Measurements from ENCODE around the gene DHCR24. TPM values are rescaled to one million over a fixed set of nuclear protein-coding genes. Genes with fewer than 3 reads are reported as not detected.

Gene DHCR24
- total and polyA plus RNA-seq, 2 of the 13 experiments (the other 11 are each of a cell fraction or from before 2014, with no cell fraction given), result 374 to 448 TPM

DNA sequence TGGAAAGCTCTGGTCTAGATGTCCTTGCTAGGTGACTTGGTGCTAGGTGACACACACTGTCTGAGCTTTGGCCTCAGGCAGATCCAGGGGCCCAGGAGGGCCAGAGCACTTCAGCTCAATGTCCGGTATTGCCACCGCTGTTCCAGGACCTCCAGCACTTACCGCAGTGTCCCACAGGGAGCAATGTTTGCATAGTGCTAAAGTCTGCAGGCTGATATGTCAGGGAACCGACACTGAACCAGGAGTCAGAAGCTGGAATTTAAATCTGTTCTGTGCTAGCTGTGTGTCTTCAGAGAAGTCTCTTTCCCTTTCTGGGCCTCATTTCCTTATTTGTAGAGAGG, 19.3 kb downstream of the DHCR24 start (continued):
- TF ChIP-seq ZNF232 (CRISPR knock-in tag; IDR thresholded peaks at IDR 0.05; ENCODE audit: borderline replicate concordance), result peak; percentile 70; the same call in 1 of the 2 replicates
- TF ChIP-seq, protein P1, sequence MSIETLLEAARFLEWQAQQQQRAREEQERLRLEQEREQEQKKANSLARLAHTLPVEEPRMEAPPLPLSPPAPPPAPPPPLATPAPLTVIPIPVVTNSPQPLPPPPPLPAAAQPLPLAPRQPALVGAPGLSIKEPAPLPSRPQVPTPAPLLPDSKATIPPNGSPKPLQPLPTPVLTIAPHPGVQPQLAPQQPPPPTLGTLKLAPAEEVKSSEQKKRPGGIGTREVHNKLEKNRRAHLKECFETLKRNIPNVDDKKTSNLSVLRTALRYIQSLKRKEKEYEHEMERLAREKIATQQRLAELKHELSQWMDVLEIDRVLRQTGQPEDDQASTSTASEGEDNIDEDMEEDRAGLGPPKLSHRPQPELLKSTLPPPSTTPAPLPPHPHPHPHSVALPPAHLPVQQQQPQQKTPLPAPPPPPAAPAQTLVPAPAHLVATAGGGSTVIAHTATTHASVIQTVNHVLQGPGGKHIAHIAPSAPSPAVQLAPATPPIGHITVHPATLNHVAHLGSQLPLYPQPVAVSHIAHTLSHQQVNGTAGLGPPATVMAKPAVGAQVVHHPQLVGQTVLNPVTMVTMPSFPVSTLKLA (IDR thresholded peaks at IDR 0.05), result no peak
- TF ChIP-seq SP5 (CRISPR knock-in tag; IDR thresholded peaks at IDR 0.05; ENCODE audit: borderline replicate concordance, low read depth), result peak; percentile 52
- no peak for TF ChIP-seq WIZ (CRISPR knock-in tag; IDR thresholded peaks at IDR 0.05)
- TF ChIP-seq SATB2 (CRISPR knock-in tag; IDR thresholded peaks at IDR 0.05), result peak; percentile 45; the same call in 1 of the 2 replicates
- TF ChIP-seq, protein P2, sequence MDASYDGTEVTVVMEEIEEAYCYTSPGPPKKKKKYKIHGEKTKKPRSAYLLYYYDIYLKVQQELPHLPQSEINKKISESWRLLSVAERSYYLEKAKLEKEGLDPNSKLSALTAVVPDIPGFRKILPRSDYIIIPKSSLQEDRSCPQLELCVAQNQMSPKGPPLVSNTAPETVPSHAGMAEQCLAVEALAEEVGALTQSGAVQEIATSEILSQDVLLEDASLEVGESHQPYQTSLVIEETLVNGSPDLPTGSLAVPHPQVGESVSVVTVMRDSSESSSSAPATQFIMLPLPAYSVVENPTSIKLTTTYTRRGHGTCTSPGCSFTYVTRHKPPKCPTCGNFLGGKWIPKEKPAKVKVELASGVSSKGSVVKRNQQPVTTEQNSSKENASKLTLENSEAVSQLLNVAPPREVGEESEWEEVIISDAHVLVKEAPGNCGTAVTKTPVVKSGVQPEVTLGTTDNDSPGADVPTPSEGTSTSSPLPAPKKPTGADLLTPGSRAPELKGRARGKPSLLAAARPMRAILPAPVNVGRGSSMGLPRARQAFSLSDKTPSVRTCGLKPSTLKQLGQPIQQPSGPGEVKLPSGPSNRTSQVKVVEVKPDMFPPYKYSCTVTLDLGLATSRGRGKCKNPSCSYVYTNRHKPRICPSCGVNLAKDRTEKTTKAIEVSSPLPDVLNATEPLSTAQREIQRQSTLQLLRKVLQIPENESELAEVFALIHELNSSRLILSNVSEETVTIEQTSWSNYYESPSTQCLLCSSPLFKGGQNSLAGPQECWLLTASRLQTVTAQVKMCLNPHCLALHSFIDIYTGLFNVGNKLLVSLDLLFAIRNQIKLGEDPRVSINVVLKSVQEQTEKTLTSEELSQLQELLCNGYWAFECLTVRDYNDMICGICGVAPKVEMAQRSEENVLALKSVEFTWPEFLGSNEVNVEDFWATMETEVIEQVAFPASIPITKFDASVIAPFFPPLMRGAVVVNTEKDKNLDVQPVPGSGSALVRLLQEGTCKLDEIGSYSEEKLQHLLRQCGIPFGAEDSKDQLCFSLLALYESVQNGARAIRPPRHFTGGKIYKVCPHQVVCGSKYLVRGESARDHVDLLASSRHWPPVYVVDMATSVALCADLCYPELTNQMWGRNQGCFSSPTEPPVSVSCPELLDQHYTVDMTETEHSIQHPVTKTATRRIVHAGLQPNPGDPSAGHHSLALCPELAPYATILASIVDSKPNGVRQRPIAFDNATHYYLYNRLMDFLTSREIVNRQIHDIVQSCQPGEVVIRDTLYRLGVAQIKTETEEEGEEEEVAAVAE (CRISPR knock-in tag; IDR thresholded peaks at IDR 0.05; ENCODE audit: borderline replicate concordance), result peak; percentile 79; the same call in 1 of the 2 replicates
- TF ChIP-seq TCF7L2 (IDR thresholded peaks at IDR 0.05; ENCODE audit: low read depth, low read length), result no peak
- TF ChIP-seq NFE2L2 (IDR thresholded peaks at IDR 0.05; ENCODE audit: low read length), result no peak
- no peak for TF ChIP-seq SP1 (IDR thresholded peaks at IDR 0.05)
- TF ChIP-seq SP1 (CRISPR knock-in tag; IDR thresholded peaks at IDR 0.05), result peak; percentile 30; the same call in 1 of the 2 replicates
- peak; percentile 87; the same call in 1 of the 2 replicates for TF ChIP-seq HMG20A (CRISPR knock-in tag; IDR thresholded peaks at IDR 0.05; ENCODE audit: borderline replicate concordance)
- peak; percentile 81; the same call in 1 of the 2 replicates for TF ChIP-seq MTA1 (CRISPR knock-in tag; IDR thresholded peaks at IDR 0.05; ENCODE audit: borderline replicate concordance)
- peak; percentile 46; the same call in 1 of the 2 replicates for TF ChIP-seq HIVEP1 (CRISPR knock-in tag; IDR thresholded peaks at IDR 0.05)
- TF ChIP-seq, protein P3, sequence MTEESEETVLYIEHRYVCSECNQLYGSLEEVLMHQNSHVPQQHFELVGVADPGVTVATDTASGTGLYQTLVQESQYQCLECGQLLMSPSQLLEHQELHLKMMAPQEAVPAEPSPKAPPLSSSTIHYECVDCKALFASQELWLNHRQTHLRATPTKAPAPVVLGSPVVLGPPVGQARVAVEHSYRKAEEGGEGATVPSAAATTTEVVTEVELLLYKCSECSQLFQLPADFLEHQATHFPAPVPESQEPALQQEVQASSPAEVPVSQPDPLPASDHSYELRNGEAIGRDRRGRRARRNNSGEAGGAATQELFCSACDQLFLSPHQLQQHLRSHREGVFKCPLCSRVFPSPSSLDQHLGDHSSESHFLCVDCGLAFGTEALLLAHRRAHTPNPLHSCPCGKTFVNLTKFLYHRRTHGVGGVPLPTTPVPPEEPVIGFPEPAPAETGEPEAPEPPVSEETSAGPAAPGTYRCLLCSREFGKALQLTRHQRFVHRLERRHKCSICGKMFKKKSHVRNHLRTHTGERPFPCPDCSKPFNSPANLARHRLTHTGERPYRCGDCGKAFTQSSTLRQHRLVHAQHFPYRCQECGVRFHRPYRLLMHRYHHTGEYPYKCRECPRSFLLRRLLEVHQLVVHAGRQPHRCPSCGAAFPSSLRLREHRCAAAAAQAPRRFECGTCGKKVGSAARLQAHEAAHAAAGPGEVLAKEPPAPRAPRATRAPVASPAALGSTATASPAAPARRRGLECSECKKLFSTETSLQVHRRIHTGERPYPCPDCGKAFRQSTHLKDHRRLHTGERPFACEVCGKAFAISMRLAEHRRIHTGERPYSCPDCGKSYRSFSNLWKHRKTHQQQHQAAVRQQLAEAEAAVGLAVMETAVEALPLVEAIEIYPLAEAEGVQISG (CRISPR knock-in tag; IDR thresholded peaks at IDR 0.05), result peak; percentile 72
- TF ChIP-seq ZNF878 (CRISPR knock-in tag; IDR thresholded peaks at IDR 0.05), result 0 out of 2 replicates have a peak, but pooled peaks have one; percentile 8
- no peak for TF ChIP-seq HNRNPLL (IDR thresholded peaks at IDR 0.05; ENCODE audit: low read depth, low read length, poor library complexity, severe bottlenecking)
- TF ChIP-seq FOSL1 (CRISPR knock-in tag; IDR thresholded peaks at IDR 0.05; ENCODE audit: borderline replicate concordance), result no peak; the same call in 1 of the 2 replicates
- TF ChIP-seq, protein P4, sequence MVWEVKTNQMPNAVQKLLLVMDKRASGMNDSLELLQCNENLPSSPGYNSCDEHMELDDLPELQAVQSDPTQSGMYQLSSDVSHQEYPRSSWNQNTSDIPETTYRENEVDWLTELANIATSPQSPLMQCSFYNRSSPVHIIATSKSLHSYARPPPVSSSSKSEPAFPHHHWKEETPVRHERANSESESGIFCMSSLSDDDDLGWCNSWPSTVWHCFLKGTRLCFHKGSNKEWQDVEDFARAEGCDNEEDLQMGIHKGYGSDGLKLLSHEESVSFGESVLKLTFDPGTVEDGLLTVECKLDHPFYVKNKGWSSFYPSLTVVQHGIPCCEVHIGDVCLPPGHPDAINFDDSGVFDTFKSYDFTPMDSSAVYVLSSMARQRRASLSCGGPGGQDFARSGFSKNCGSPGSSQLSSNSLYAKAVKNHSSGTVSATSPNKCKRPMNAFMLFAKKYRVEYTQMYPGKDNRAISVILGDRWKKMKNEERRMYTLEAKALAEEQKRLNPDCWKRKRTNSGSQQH (CRISPR knock-in tag; IDR thresholded peaks at IDR 0.05; ENCODE audit: low read depth), result 0 out of 2 replicates have a peak, but pooled peaks have one; percentile 33
- TF ChIP-seq, protein P5, sequence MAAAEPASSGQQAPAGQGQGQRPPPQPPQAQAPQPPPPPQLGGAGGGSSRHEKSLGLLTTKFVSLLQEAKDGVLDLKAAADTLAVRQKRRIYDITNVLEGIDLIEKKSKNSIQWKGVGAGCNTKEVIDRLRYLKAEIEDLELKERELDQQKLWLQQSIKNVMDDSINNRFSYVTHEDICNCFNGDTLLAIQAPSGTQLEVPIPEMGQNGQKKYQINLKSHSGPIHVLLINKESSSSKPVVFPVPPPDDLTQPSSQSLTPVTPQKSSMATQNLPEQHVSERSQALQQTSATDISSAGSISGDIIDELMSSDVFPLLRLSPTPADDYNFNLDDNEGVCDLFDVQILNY (CRISPR knock-in tag; conservative IDR thresholded peaks at IDR 0.05), result no peak

All from HepG2 (cell line).